ENCODE results near the gene STK32C. TPM values are rescaled to one million over a fixed set of nuclear protein-coding genes. Genes with fewer than 3 reads are reported as not detected.

Gene STK32C
- total and polyA plus RNA-seq, 12 donors = 2.7 to 8.9 (median 5.7) TPM

DNA sequence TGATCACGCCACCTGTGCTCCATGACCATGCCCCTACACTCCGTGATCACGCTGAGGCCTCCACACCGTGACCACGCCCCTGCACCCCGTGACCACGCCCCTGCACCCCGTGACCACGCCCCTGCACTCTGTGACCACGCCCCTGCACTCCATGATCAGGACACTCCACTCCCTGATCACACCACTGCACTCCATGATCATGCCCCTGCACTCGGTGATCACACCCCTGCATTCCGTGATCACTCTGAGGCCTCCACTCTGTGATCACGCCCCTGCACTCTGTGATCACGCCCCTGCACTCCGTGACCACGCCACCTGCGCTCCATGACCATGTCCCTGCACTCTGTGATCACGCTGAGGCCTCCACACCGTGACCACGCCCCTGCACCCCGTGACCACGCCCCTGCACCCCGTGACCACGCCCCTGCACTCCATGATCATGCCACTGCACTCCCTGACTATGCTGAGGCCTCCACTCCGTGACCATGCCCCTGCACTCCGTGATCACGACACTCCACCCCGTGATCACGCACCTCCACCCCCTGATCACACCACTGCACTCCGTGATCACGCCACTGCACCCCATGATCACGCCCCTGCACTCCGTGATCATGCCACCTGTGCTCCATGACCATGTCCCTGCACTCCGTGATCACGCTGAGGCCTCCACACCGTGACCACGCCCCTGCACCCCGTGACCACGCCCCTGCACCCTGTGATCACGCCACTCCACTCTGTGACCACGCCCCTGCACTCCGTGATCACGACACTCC is 27.7 kb downstream of the STK32C start:
- Histone ChIP-seq H3K4me1 (peaks cover 0 to 4% (median 0%) of the 10 kb centered on the region in 9 donors), H3K36me3 (no peaks in the 10 kb centered on the region), H3K27ac (no peak overlapping the region), H3K9me3 (no peaks in the 10 kb centered on the region), H3K27me3 (peaks cover 0 to 21% (median 5%) of the 10 kb centered on the region in 7 donors), H3K4me3 (no peak overlapping the region)
- ATAC-seq (no peak), DNase-seq (no peak)
- WGBS, 2 donors = 91 to 93% methylated on average over 43 of the region's 43 CpGs
- TF ChIP-seq, protein P1, sequence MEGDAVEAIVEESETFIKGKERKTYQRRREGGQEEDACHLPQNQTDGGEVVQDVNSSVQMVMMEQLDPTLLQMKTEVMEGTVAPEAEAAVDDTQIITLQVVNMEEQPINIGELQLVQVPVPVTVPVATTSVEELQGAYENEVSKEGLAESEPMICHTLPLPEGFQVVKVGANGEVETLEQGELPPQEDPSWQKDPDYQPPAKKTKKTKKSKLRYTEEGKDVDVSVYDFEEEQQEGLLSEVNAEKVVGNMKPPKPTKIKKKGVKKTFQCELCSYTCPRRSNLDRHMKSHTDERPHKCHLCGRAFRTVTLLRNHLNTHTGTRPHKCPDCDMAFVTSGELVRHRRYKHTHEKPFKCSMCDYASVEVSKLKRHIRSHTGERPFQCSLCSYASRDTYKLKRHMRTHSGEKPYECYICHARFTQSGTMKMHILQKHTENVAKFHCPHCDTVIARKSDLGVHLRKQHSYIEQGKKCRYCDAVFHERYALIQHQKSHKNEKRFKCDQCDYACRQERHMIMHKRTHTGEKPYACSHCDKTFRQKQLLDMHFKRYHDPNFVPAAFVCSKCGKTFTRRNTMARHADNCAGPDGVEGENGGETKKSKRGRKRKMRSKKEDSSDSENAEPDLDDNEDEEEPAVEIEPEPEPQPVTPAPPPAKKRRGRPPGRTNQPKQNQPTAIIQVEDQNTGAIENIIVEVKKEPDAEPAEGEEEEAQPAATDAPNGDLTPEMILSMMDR (IDR thresholded peaks at IDR 0.05) = no peak
- intact Hi-C loops (cut with DNase I) = no loop called here

DNA sequence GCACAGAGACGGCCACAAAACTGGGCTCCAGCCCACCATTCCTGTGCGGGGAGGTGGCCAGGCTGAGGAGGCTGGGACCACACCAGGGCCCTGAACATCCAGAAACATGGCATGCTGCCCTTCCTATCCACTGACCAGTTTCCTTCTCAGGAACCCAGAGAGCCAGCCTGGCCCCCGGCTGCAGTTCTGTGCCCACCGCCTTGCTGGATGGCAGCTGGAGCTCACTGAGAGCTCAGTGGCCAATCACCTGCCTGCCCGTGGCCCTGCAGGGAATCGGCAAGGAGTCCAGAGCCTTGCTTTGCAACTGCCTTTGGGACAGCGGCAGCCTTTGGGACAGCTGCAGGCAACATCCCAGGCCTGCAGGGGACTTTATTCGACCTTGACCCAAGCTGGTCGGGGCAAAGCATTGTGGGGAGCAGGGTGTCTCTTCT is 30.4 kb downstream of the STK32C start:
- H3K27me3 ChIP-seq = peaks cover 0 to 7% (median 3%) of the 10 kb centered on the region in 7 donors
- H3K4me3 ChIP-seq = no peak overlapping the region
- DNase-seq = no peak
- H3K27ac ChIP-seq = no peak overlapping the region
- intact Hi-C loops (cut with DNase I) = no loop called here
- H3K36me3 ChIP-seq = no peaks in the 10 kb centered on the region
- 77 to 79% methylated on average over 9 of the region's 9 CpGs for WGBS, 2 donors
- H3K9me3 ChIP-seq = no peaks in the 10 kb centered on the region
- TF ChIP-seq, protein P1 (IDR thresholded peaks at IDR 0.05) = no peak
- H3K4me1 ChIP-seq = no peaks in the 10 kb centered on the region
- no peak for ATAC-seq

DNA sequence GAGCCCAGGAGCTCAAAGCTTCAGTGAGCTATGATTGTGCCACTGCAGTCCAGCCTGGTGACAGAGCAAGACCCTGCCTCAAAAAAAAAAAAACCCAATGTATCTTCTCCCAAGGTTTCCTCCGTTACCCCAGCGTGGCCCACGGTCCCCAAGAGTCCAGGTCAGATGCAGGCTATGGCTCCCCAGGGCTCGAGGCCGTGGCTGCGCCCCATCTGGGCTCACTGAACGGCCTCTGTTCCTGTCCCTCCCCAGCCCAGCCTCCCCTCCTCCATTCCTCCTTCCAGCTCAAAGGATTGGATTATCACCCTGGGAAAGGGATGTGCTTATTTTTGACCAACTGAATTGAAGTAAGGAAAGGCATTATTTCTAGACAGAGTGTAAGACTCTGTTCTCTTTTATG is 31.0 kb downstream of the STK32C start:
- 76 to 82% methylated on average over 7 of the region's 7 CpGs for WGBS, 2 donors
- no peaks in the 10 kb centered on the region for H3K9me3 ChIP-seq
- no peaks in the 10 kb centered on the region for H3K36me3 ChIP-seq
- DNase-seq = no peak
- ATAC-seq = no peak
- intact Hi-C loops (cut with DNase I) = no loop called here
- peaks cover 0 to 2% (median 0%) of the 10 kb centered on the region in 7 donors for H3K27me3 ChIP-seq
- H3K27ac ChIP-seq = no peak overlapping the region
- TF ChIP-seq, protein P1 (IDR thresholded peaks at IDR 0.05) = no peak
- H3K4me3 ChIP-seq = no peak overlapping the region
- H3K4me1 ChIP-seq = no peaks in the 10 kb centered on the region

DNA sequence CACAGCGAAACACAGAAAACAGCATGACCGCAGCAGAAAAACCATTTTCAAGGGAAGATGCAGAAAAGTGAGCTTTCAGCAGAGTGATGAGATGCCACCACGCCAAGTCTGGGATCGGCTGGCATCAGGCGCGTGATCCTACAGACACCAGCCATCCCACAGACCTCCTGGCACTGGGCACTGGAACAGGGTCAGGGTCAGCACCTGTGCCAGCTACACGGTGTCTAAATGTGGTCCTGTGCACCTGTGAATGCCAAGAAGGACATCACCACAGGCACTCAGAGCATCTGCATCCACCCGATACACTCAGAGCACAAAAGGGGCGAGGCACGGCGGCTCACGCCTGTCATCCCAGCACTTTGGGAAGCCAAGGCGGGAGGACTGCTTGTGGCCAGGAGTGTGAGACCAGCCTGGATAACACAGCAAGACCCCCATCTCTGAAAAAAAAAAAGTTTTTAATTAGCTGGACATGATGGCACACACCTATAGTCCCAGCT is 31.5 kb downstream of the STK32C start:
- WGBS, 2 donors = 86 to 94% methylated on average over 13 of the region's 13 CpGs
- no peak for ATAC-seq
- no peak for DNase-seq
- no peak overlapping the region for H3K27ac ChIP-seq
- H3K36me3 ChIP-seq = no peaks in the 10 kb centered on the region
- H3K4me1 ChIP-seq = no peaks in the 10 kb centered on the region
- TF ChIP-seq, protein P1 (IDR thresholded peaks at IDR 0.05) = no peak
- intact Hi-C loops (cut with DNase I) = no loop called here
- no peaks in the 10 kb centered on the region for H3K9me3 ChIP-seq
- peaks cover 0 to 2% (median 0%) of the 10 kb centered on the region in 7 donors for H3K27me3 ChIP-seq
- H3K4me3 ChIP-seq = no peak overlapping the region

All from heart right ventricle (tissue), 16 donors.